HepG2 (cell line): ENCODE results near the gene SSBP2. TPM values are rescaled to one million over a fixed set of nuclear protein-coding genes. Genes with fewer than 3 reads are reported as not detected.

Source experiments
- ATAC-seq: fragments of 200-7000 bp; cut with Tn5 transposase; 3 replicates; pipeline ENCODE4 v1.9.1; 2020; ENCODE audit warnings: mild to moderate bottlenecking, moderate library complexity
- BruUV-seq: library from RNA; stranded (reverse); fragments of 400-500 nt; replicated peaks from 2 replicates; lab custom pipeline; 2021; lab: Mats Ljungman, UMichigan
- CTCF ChIA-PET: fragments of 300-600 bp; formaldehyde crosslinking; extraction: SDS; loops from one replicate; lab custom pipeline; 2021; ENCODE audit warnings: low total read pairs, inconsistent platforms, low intra/inter-chr PET ratio; lab: Yijun Ruan, JAX
- POLR2A ChIA-PET: fragments of 350-600 bp; sonication (Branson Sonifier 250); formaldehyde crosslinking; loops from one replicate; lab custom pipeline; 2020; ENCODE audit warnings: antibody characterized with exemption, inconsistent platforms; lab: Yijun Ruan, JAX
- DNase-seq: peaks from one replicate; pipeline ENCODE4 v3.0.0-alpha.2; 2015; ENCODE audit warnings: low spot score
- FAIRE-seq: peaks from 3 replicates; lab custom pipeline; 2011; peaks lifted over from hg19 to GRCh38; lab: Jason Lieb, UNC
- H2AFZ ChIP-seq: one replicate; pipeline ENCODE4 v1.6.1; 2011; ENCODE audit warnings: low read length, inconsistent platforms
- H3K27ac ChIP-seq: fragments of 300-600 bp; 3 replicates; pipeline ENCODE4 v1.8.0; 2011; ENCODE audit warnings: mixed run types, mild to moderate bottlenecking, mixed read lengths, low read length, inconsistent platforms; ENCODE audit not compliant: insufficient read depth; ENCODE audit errors: extremely low read length
- H3K27me3 ChIP-seq, 2 experiments: fragments of 200-600 bp in 1 of 2; 2 replicates in 1 of 2; 3 replicates in 1 of 2; pipeline versions ENCODE4 v1.6.0 to v1.8.0; 2011; ENCODE audit warnings: low read length in 2 of 2, mild to moderate bottlenecking in 2 of 2, moderate library complexity in 2 of 2, inconsistent platforms in 1 of 2; ENCODE audit not compliant: insufficient read depth in 2 of 2, control insufficient read depth in 1 of 2
- H3K36me3 ChIP-seq, 2 experiments: fragments of 200-600 bp in 1 of 2; replicated peaks in 1 of 2; 2 replicates in 1 of 2; 3 replicates in 1 of 2; pipeline versions ENCODE4 v1.5.1 to v1.8.0; 2011; ENCODE audit warnings: low read length in 2 of 2, inconsistent platforms in 1 of 2; ENCODE audit not compliant: insufficient read depth in 2 of 2, control insufficient read depth in 1 of 2
- H3K4me1 ChIP-seq: 2 replicates; pipeline ENCODE4 v1.5.1; 2012; ENCODE audit warnings: low read length, inconsistent platforms; ENCODE audit not compliant: insufficient read depth
- H3K4me2 ChIP-seq: 2 replicates; pipeline ENCODE4 v1.6.0; 2011; ENCODE audit warnings: low read depth, low read length, inconsistent platforms
- H3K4me3 ChIP-seq, 3 experiments: fragments of 200-600 bp in 1 of 3; sonication (generic), shearing (Covaris generic) in 1 of 3; replicated peaks in 1 of 3; 2 replicates each; pipeline ENCODE4 v1.5.1; 2011 to 2016; ENCODE audit warnings: low read length in 3 of 3, inconsistent platforms in 2 of 3, low read depth in 2 of 3, mild to moderate bottlenecking in 2 of 3, control low read depth in 1 of 3, mixed read lengths in 1 of 3; ENCODE audit not compliant: insufficient read depth in 1 of 3
- H3K79me2 ChIP-seq: one replicate; pipeline ENCODE4 v1.6.1; 2011; ENCODE audit warnings: low read length, inconsistent platforms; ENCODE audit not compliant: insufficient read depth
- H3K9ac ChIP-seq: 2 replicates; pipeline ENCODE4 v1.6.0; 2011; ENCODE audit warnings: mild to moderate bottlenecking, low read depth, low read length, inconsistent platforms; ENCODE audit not compliant: insufficient read depth
- H3K9me3 ChIP-seq: 2 replicates; pipeline ENCODE4 v1.5.1; 2012; ENCODE audit warnings: mild to moderate bottlenecking, low read length
- H4K20me1 ChIP-seq: 2 replicates; pipeline ENCODE4 v1.6.0; 2011; ENCODE audit warnings: inconsistent platforms, mild to moderate bottlenecking, low read length, moderate library complexity; ENCODE audit not compliant: insufficient read depth
- ATF7-NPFF ChIP-seq: sonication (generic); formaldehyde crosslinking; IDR thresholded peaks from 2 replicates; pipeline ENCODE4 v1.8.1; 2023; ENCODE audit warnings: mild to moderate bottlenecking, low read depth, missing genetic modification reagents, moderate library complexity
- MLLT10 ChIP-seq: sonication (generic); formaldehyde crosslinking; IDR thresholded peaks from 2 replicates; pipeline ENCODE4 v1.4.0; 2020; ENCODE audit warnings: missing genetic modification reagents
- MTF2 ChIP-seq: sonication (generic); formaldehyde crosslinking; IDR thresholded peaks from 2 replicates; pipeline ENCODE4 v1.5.0; 2020; ENCODE audit warnings: missing genetic modification reagents, borderline replicate concordance
- NR2F6 ChIP-seq, 2 experiments: IDR thresholded peaks; 2 replicates each; pipeline ENCODE4 v1.6.1; 2016; ENCODE audit warnings: antibody characterized with exemption in 1 of 2, mild to moderate bottlenecking in 1 of 2
- WIZ ChIP-seq: sonication (generic); formaldehyde crosslinking; IDR thresholded peaks from 2 replicates; pipeline ENCODE4 v1.5.1; 2020; ENCODE audit warnings: mild to moderate bottlenecking, missing genetic modification reagents
- ZKSCAN1 ChIP-seq: fragments of 150-350 bp; IDR thresholded peaks from 2 replicates; pipeline ENCODE4 v1.6.1; 2014; ENCODE audit warnings: low read length
- ZNF3 ChIP-seq: IDR thresholded peaks from 2 replicates; pipeline ENCODE4 v1.7.0; 2017; ENCODE audit warnings: inconsistent platforms
- ZNF451 ChIP-seq: sonication (generic); formaldehyde crosslinking; IDR thresholded peaks from 2 replicates; pipeline ENCODE4 v1.5.0; 2020; ENCODE audit warnings: mild to moderate bottlenecking, missing genetic modification reagents
- ZNF468 ChIP-seq: sonication (generic); formaldehyde crosslinking; IDR thresholded peaks from 2 replicates; pipeline ENCODE4 v1.8.0; 2022; ENCODE audit warnings: mild to moderate bottlenecking, moderate library complexity, missing genetic modification reagents
- ZNF484 ChIP-seq: sonication (generic); formaldehyde crosslinking; IDR thresholded peaks from 2 replicates; pipeline ENCODE4 v1.5.1; 2020; ENCODE audit warnings: mild to moderate bottlenecking, low read depth, missing genetic modification reagents, borderline replicate concordance
- ZNF629 ChIP-seq: sonication (generic); formaldehyde crosslinking; conservative IDR thresholded peaks from 2 replicates; pipeline ENCODE4 v1.5.0; 2020; ENCODE audit warnings: missing genetic modification reagents
- in situ Hi-C: cut with HindIII; loops from 2 replicates; pipeline ENCODE4 v1.10.0; 2017; ENCODE audit warnings: low pct_unique_long_range_greater_than_20kb; ENCODE audit not compliant: extremely low pct_ligation_motif_present
- intact Hi-C: fragments of 100-400 bp; cut with micrococcal nuclease; formaldehyde crosslinking; loops from one replicate; pipeline ENCODE4 v1.10.0; 2022; ENCODE audit not compliant: unreplicated experiment
- polyA plus RNA-seq, 8 experiments: library from polyadenylated mRNA; depleted of rRNA in 3 of 8; stranded (reverse) in 7 of 8; unstranded in 1 of 8; fragments of >200 nt; fragmentation: Illumina TruSeq in 4 of 8; extraction: Trizol in 4 of 8; gene quantifications; 2 replicates each; pipeline versions ENCODE4 v1.2.1 to v1.2.3, GENCODE V29; 2011 to 2016; ENCODE audit warnings: low read depth in 4 of 8, missing spikeins in 1 of 8, mixed read lengths in 1 of 8; ENCODE audit not compliant: insufficient read depth in 1 of 8
- total RNA-seq, 5 experiments: library from RNA; depleted of rRNA; stranded (reverse); fragments of >200 nt; fragmentation: Illumina TruSeq; extraction: Trizol; gene quantifications; 2 replicates each; pipeline ENCODE4 v1.2.3, GENCODE V29; 2016; ENCODE audit warnings: low read depth in 1 of 5
- TF ChIP-seq, protein P1 (sequence below): sonication (generic); formaldehyde crosslinking; IDR thresholded peaks from 2 replicates; pipeline ENCODE4 v1.4.0; 2020; ENCODE audit warnings: mild to moderate bottlenecking, missing genetic modification reagents
- TF ChIP-seq, protein P2 (sequence below): sonication (generic); formaldehyde crosslinking; IDR thresholded peaks from 2 replicates; pipeline ENCODE4 v1.4.0; 2020; ENCODE audit warnings: missing genetic modification reagents
- TF ChIP-seq, protein P3 (sequence below): sonication (generic); formaldehyde crosslinking; IDR thresholded peaks from 2 replicates; pipeline ENCODE4 v1.4.0; 2020; ENCODE audit warnings: missing genetic modification reagents

The SSBP2 gene
- total and polyA plus RNA-seq, 2 of the 13 experiments (the other 11 are each of a cell fraction or from before 2014, with no cell fraction given) = 0.16 TPM; not detected in 1

GRCh38 chr5:81418606-81419005, 332.3 kb downstream of the SSBP2 start:
- no TSS peak for BruUV-seq
- no peak for FAIRE-seq
- intact Hi-C loops = no loop called here
- no peaks in the 10 kb centered on the region for H4K20me1 ChIP-seq
- TF ChIP-seq MLLT10 (CRISPR knock-in tag) (no peak), ZNF451 (CRISPR knock-in tag) (no peak), NR2F6 (IDR thresholded peaks at IDR 0.05) (no peak), NR2F6 (CRISPR knock-in tag; IDR thresholded peaks at IDR 0.05) (no peak), ZNF468 (CRISPR knock-in tag) (no peak), ATF7-NPFF (CRISPR knock-in tag) (no peak), MTF2 (CRISPR knock-in tag) (no peak), ZNF484 (no peak), ZNF629 (no peak), WIZ (CRISPR knock-in tag) (no peak), ZNF3 (no peak), ZKSCAN1 (no peak)
- TF ChIP-seq, protein P1, sequence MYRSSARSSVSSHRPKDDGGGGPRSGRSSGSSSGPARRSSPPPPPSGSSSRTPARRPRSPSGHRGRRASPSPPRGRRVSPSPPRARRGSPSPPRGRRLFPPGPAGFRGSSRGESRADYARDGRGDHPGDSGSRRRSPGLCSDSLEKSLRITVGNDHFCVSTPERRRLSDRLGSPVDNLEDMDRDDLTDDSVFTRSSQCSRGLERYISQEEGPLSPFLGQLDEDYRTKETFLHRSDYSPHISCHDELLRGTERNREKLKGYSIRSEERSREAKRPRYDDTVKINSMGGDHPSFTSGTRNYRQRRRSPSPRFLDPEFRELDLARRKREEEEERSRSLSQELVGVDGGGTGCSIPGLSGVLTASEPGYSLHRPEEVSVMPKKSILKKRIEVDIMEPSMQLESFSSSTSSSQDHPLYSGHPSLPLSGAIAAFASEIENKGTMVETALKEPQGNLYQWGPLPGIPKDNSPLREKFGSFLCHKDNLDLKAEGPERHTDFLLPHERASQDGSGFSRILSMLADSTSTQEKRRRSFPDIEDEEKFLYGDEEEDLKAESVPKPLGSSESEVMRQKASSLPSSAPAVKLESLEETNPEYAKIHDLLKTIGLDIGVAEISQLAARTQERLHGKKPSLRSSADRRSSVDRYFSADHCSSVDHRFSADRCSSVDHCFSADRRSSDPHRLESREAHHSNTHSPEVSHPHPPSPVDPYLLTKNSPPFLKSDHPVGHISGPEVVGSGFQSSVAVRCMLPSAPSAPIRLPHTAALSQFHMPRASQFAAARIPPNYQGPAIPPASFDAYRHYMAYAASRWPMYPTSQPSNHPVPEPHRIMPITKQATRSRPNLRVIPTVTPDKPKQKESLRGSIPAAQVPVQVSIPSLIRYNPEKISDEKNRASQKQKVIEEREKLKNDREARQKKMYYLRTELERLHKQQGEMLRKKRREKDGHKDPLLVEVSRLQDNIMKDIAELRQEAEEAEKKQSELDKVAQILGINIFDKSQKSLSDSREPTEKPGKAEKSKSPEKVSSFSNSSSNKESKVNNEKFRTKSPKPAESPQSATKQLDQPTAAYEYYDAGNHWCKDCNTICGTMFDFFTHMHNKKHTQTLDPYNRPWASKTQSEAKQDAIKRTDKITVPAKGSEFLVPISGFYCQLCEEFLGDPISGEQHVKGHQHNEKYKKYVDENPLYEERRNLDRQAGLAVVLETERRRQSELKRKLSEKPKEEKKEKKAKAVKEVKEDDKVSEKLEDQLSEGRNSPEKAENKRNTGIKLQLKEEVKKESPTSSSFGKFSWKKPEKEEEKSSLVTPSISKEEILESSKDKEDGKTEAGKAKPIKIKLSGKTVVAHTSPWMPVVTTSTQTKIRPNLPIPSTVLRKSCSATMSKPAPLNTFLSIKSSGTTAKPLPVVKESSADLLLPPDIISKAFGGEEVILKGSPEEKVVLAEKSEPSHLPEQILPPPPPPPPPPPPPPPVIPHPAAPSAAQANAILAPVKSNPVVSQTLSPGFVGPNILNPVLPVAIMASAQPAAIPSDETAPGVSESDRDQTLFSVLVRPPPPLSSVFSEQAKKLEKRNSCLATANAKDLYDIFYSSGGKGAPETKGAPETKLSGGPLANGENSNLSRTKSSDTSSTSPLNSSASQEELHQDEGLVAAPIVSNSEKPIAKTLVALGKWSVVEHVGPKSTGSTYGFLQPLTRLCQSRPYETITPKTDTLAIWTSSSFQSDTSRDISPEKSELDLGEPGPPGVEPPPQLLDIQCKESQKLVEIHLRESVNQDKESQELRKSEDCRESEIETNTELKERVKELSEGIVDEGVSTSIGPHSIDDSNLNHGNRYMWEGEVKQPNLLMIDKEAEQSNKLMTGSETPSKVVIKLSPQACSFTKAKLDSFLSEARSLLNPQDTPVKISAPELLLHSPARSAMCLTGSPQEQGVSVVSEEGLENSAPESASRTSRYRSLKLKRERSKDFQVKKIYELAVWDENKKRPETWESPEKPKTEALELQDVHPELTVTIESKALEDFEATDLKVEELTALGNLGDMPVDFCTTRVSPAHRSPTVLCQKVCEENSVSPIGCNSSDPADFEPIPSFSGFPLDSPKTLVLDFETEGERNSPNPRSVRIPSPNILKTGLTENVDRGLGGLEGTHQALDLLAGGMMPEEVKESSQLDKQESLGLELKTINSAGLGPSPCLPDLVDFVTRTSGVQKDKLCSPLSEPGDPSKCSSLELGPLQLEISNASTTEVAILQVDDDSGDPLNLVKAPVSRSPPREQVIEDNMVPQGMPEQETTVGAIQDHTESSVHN (CRISPR knock-in tag) = no peak
- TF ChIP-seq, protein P2, sequence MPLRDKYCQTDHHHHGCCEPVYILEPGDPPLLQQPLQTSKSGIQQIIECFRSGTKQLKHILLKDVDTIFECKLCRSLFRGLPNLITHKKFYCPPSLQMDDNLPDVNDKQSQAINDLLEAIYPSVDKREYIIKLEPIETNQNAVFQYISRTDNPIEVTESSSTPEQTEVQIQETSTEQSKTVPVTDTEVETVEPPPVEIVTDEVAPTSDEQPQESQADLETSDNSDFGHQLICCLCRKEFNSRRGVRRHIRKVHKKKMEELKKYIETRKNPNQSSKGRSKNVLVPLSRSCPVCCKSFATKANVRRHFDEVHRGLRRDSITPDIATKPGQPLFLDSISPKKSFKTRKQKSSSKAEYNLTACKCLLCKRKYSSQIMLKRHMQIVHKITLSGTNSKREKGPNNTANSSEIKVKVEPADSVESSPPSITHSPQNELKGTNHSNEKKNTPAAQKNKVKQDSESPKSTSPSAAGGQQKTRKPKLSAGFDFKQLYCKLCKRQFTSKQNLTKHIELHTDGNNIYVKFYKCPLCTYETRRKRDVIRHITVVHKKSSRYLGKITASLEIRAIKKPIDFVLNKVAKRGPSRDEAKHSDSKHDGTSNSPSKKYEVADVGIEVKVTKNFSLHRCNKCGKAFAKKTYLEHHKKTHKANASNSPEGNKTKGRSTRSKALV (CRISPR knock-in tag) = no peak
- TF ChIP-seq, protein P3, sequence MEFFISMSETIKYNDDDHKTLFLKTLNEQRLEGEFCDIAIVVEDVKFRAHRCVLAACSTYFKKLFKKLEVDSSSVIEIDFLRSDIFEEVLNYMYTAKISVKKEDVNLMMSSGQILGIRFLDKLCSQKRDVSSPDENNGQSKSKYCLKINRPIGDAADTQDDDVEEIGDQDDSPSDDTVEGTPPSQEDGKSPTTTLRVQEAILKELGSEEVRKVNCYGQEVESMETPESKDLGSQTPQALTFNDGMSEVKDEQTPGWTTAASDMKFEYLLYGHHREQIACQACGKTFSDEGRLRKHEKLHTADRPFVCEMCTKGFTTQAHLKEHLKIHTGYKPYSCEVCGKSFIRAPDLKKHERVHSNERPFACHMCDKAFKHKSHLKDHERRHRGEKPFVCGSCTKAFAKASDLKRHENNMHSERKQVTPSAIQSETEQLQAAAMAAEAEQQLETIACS (CRISPR knock-in tag) = no peak
- TF ChIP-seq, all 625 proteins: peak for 0
- ChIA-PET POLR2A (no interaction called here), CTCF (no interaction called here)
- Histone ChIP-seq H2AFZ (no peak overlapping the region), H3K79me2 (no peaks in the 10 kb centered on the region), H3K4me3 (no peak overlapping the region), H3K4me1 (peaks cover 13% of the 10 kb centered on the region; the same call in 1 of the 2 replicates), H3K4me2 (no peak overlapping the region), H3K9me3 (no peaks in the 10 kb centered on the region), H3K36me3 (no peaks in the 10 kb centered on the region), H3K9ac (no peak overlapping the region), H3K27me3 (no peaks in the 10 kb centered on the region), H3K27ac (no peak overlapping the region)
- no peak for ATAC-seq
- DNase-seq = no peak
- in situ Hi-C loops = no loop called here
